GM21528 (cell line): ENCODE data around the gene ZSCAN22.
"Not testable (repeated sequence)": the region's sequence is repeated elsewhere in the genome, so short reads cannot be mapped to it uniquely, and the experiment has no call there.

Experiments
- ATAC-seq: cut with Tn5 transposase; IDR thresholded peaks from one replicate; pipeline ENCODE4 v1.9.1; 2021; ENCODE audit warnings: mild to moderate bottlenecking, moderate library complexity; ENCODE audit not compliant: unreplicated experiment, low FRiP score

The ZSCAN22 gene

DNA sequence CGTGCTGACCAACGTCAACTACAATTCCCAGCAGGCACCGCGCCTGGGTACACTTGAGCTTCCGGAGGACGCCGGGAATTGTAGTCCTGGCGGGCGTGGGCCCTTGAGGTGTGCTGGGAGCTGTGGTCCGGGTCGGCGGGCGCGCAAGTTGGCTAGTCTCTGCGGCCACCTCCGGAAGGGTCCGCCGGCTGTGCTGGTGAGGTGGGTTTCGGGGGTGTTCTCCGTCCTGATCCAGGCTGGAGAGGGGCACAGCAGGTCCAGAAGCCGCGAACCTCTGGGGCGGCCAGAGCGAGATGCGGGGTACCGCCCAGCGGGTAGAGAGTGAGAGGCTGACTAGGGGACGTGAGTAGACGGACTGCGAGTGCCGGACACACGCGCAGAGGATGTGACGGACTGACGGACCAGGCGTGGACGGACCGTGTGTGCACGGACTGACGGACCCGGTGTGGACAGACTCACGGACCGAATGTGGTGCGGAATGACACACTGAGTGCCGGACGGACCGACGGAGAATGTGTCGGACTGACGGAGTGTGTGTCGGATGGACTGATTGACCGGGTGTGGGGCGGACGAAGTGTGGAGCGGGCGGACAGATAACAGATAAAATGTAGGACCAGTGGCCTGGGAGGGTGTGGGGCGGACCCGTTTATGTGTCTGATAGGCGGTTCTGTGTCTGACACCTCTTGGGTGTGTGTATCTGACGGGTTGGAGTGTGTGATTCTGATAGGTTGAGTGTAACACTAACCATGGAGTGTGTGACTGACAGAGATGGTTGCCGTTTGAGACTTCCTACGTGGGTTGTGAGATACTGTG is at the start of gene ZSCAN22:
Gene ZSCAN22 (plus strand): TSS at position 81 of the 813 bp plus-strand sequence. CDS start 7,809 bp downstream, outside the sequence.
- ATAC-seq: peak; percentile 89

DNA sequence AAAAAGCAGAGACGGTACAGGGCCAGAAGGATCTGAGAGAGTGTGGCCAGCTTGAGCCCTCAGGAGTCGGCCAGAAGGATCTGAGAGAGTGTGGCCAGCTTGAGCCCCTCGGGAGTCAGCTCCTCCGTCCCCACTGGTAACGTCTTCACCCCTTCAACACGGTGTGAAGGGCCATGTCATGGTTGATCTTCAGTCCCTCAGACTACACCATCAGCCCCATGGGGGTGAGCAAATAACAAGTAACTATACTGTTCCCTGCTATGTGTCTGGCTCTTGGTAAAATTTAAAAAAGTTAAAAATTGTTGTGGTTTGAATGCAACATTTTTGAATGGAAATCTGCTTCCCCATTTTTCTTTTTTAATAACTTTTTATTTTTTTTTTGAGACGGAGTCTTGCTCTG is 49.6 kb upstream of the ZSCAN22 start:
- ATAC-seq: no peak

DNA sequence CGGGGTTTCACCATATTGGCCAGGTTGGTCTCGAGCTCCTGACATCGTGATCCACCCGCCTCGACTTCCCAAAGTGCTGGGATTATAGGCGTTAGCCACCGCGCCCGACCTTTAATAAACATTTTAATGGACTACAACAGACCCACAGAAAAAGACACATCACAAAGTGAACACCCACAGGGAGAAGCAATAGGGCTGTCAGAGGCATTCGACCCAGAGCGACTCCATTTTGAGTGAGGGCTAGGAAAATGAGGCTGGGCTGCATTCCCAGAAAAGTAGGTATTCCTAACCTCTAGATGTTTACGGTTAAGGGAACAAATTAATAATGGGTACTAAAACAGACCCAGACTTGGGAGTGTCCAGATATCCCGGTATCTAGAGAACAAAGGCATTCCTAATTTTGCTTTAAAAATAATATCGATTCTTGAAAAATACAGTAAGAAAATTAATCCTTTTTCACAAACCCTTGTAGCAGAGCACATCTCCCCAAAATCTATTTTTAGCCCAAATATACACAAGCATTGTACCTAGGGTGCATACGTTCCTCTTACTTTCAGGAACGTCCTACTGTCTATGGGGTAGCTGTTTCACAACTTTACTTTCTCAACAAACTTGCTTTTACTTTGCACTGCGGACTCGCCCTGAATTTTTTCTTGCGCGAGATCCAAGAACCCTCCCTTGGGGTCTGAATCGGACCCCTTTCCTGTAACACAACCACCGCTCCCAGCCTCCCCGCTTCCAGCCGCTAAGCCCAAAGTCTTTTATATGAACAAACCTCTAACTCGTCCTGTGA is 48.9 kb upstream of the ZSCAN22 start:
- no peak for ATAC-seq

DNA sequence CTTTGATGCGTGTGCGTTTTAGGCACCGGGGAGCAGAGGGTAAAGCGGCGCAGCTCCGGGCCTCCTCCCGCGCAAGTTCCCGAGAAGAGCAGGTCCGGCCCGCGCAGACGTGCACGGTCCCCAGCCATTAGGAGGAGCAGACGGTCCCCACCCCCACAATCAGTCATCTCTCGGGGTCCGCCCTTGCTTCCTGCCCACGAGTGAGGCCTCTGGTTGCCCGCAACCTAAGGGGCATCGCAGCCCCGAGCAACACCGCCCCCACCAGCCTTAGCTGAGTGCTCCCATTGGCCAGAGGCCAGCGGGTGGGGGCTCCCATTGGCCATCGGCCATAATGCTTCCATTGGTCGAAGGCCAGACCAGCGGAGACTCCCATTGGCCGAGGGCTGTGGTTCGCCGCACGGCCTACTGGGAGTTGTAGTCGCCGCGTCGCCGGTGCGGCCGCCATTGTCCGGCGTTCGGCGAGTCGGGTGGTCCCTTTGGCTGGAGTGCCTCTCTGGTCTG is 48.2 kb upstream of the ZSCAN22 start, which contains the start of gene ZNF8:
Gene ZNF8 (plus strand): TSS at position 415 of the 501 bp plus-strand sequence. CDS start 127 bp downstream, outside the sequence.
- ATAC-seq: peak; percentile 91

DNA sequence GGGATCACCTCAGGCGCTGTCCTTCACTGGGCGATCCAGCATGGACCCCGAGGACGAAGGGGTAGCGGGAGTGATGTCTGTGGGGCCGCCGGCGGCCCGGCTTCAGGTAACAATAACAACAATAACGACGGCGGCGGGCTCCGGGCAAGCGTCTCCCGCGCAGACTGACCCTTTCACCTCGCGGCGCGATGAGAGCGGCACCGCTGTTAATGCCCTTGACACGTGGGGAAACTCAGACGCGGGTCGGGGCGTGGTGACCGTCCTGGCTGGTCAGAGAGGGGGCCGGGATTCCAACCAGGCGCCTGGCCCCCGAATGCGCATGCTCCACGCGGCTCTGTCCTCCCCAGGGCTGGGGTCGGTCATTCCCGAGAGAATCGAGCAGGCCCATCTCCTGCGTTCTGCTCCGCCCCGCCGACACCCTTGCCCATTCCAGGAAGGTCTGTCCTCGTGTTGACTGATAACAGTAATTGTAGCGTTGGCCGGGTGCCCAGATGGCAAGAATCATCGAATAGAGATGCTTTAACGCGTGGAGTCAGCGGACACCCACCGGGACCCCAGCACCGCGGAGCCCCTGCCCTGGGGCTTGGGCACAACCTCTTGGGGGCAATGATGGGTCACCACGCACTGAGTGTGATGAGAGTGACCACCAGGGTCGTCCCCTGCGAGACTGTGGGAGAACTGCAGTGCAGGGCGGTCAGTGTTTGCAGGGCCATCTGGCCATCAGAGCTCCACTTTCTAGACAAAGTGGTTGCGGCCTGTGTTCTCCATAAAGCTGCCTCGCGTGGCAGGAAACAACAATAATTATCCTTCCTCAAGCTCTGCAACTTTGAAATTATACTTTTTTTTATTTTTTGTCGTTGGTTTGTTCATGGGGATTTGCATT is 47.5 kb upstream of the ZSCAN22 start:
- peak; percentile 41 for ATAC-seq

DNA sequence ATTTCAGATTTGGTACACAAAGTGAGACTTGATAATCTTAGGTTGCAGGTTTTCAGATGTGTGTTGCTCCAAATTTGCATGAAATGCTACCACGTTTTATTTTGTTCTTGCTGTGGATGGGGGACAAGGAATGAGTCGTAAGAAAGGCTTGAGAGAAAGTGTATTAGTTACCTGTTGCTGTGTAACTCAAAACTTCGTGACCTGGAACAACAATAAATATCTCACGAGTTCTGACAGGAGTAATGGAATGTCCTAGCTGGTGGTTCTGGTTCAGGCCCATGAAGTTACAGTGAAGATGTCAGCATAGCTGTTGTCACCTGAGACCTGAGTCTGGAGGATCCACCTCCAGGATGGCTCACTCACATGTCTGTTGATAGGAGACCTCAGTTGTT is 46.9 kb upstream of the ZSCAN22 start:
- ATAC-seq: no peak

DNA sequence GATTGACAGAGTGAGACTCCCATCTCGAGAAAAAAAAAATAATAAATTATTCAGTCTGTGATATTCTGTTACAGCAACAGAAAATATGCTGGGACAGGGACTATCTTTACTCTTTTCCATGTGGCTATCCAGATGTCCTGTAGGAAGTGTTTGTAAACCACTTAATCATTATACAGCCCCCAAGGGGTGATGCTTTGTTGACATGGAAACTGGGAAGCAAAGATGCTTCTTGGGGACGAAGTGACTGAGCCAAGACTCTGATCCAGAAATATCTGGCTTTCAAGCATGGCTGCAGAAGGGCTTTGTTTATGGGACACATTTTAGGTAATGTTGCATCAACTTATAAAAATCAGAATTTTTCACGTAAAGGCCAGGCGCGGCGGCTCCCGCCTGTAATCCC is 42.6 kb upstream of the ZSCAN22 start:
- no peak for ATAC-seq

DNA sequence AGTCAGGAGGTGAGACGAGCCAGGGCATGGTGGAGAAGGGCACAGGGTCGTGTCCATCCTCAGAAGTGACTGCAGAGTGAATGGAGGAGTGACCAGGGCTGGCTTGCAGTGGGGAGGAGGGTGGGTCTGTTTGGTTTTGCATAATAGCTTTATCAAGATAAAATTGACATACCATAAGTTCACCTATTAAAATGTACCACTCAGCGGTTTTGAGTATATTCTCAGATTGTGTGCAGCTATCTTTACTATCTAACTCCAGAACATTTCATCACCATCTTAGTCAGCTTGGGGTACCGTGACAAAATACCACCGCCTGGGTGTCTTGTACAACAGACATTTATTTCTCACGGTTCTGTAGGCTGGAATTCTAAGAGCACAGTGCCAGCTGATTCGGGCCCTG is 34.9 kb upstream of the ZSCAN22 start:
- no peak for ATAC-seq

DNA sequence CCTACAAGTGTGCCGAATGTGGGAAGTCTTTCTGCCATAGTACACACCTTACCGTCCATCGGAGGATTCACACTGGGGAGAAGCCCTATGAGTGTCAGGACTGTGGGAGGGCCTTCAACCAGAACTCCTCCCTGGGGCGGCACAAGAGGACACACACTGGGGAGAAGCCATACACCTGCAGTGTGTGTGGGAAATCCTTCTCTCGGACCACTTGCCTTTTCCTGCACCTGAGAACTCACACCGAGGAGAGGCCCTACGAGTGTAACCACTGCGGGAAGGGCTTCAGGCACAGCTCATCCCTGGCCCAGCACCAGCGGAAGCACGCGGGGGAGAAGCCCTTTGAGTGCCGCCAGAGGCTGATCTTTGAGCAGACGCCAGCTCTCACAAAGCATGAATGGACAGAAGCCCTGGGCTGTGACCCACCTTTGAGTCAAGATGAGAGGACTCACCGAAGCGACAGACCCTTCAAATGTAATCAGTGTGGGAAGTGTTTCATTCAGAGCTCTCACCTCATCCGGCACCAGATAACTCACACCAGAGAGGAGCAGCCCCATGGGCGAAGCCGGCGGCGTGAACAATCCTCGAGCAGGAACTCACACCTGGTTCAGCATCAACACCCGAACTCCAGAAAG is 31.9 kb upstream of the ZSCAN22 start:
- no peak for ATAC-seq

DNA sequence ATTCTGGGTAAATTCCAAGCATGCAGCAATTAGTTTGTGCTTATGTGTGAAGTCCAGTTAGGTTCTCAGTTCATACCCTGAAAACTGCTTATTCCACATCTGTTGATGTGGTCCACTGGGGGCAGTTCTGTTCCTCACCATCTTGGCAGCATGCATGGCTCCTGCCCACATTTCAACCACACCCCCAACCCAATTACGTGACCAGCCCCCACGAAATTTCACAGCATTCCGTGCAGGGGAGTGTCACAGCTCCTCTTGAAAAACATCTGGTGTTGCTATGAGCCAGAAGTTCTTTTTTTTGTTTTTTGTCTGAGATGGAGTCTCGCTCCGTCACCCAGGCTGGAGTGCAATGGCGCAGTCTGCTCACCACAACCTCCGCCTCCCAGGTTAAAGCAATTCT is 30.7 kb upstream of the ZSCAN22 start:
- no peak for ATAC-seq

DNA sequence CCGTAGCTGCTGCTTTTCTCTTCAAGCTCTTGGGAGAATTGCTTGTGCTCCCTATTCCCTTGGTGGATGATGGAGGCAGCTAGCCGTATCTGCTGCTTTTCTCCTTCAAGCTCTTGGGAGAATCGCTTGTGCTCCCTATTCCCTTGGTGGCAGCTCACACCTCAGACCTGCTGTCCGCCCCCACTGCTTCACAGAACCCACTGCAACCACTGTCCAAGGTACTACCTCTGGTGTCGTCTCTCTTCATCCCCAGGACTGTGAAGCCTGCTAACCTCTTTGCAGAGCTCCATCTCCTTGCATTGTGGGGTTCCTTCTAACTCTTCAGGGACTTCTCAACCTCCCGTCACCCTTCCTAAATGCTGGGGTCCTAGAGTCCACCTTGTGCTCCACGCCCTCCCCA is 26.2 kb upstream of the ZSCAN22 start:
- no peak for ATAC-seq

DNA sequence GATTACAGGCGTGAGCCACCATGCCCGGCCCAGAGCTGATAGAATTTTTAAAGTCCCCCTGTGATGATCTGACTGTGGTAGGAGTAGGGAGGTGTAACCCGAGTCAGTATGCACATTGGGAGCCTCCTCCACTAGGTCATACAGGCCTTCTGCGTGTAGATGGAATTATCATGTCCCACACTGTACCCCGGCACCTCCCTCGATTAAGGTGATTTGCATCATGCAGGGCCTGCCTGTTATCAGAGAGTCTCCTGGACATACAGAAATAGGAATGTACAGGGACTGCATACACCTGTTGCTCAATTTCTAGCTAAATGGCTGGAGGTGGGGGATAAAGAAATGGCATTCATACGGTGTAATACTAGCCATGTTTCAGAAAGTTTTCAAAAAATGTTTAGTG is 22.5 kb upstream of the ZSCAN22 start:
- ATAC-seq: no peak

DNA sequence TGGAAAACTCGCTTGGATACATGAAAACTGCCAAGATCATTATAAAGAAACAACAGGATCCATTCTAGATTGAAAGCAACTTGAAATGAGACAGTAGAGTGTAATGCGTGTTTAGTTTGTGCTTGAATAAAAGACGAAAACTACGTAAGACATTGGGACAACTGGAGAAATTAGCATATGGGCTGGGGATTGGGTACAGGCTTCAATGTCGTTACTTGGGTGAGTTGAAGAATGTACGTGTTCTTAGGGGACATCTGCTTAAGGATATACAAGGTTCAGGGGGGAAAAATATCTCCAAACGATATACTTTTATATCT is 22.1 kb upstream of the ZSCAN22 start:
- ATAC-seq: peak; percentile 12

DNA sequence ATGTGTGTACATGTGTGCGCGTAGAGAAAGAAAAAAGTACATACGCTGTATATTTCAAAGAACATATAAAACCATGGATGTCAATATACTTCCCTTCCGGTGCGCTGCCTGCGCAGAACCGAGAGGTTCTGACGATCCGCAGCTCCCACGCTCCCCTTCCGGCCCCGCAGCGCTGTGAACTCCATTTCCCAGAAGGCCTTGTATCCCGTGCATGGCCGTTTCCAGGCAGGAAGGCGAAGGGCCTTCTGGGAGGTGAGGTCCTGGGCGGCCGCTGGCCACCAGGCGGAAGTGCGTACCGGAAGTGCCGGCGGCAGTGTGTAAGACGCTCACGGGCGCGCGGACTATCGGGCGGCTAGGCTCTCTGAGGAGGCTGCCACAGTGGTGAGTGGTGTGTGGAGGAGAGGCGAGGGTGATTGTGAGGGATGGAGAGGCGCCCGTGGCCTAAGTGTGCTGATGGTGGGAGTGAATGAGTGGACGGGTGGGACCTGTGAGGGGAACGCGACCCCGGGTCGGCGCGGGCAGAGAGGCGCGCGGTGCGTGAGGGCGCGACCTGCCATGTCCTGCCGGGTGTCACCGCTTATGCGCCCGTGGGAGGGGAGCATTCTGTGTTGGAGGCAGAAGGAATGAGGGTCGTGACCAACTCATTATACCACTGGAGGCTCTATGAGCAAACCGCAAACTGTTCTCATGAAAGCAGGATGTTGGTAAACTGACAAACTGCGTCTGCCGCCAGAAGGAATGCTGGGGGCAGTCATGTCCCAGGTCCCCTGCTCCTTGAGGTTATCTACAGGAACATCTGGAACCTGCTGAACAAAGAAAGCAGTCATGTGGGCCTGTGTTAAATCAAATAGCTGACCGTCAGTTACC is 21.5 kb upstream of the ZSCAN22 start, which contains the start of gene ERVK3-1:
Gene ERVK3-1 (plus strand): TSS at position 313 of the 867 bp plus-strand sequence. CDS start 6,792 bp downstream, outside the sequence.
- ATAC-seq: peak; percentile 95

DNA sequence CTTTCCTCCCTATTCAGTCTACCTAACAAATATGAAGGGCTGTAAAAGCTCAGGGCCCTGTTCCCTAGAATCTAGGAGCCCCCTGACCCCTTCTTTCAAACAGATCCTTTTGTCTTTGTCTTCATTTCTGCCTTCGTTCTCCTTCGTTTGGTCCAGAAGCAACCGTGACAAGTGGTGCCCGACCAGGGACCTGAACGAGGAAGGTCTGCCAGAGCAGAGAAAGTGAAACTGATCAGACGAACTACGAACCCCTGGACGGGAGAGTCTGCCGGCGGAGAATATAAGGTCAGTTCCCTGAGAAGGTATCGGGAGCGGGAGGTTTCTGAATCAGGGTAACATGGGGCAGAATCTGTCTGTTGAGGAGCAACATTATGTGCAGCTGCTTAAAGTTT is 20.9 kb upstream of the ZSCAN22 start:
- ATAC-seq: no peak

DNA sequence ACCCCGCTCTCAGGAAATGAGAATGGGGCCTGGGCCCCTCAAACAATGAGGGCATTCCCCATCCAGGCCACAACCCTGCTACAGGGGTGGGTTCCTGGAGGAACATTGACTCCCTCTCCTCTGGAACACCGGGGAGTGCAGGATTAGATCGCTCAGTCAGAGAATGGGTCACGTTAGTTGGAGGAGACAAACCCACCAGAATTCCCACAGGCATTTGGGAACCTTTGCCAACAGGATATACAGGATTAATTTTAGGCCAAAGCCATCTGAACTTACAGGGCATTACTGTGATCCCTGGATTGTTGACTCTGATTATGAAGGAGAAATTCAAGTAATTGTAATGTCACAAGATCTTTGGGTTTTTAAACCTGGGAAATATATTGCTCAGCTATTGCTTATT is 19.1 kb upstream of the ZSCAN22 start:
- ATAC-seq: no peak

DNA sequence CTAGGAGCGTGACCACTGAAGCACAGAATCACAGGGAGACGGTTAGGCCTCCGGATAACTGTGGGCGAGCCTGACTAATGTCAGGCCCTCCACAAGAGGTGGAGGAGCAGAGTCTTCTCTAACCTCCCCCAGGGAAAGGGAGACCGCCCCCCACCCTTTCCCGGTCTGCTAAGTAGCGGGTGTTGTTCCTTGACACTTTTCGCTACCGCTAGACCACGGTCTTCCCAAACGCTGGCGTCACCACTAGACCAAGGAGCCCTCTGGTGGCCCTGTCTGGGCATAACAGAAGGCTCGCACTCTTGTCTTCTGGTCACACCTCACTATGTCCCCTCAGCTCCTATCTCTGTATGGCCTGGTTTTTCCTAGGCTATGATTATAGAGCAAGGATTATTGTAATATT is 16.1 kb upstream of the ZSCAN22 start:
- not testable (repeated sequence) for ATAC-seq

DNA sequence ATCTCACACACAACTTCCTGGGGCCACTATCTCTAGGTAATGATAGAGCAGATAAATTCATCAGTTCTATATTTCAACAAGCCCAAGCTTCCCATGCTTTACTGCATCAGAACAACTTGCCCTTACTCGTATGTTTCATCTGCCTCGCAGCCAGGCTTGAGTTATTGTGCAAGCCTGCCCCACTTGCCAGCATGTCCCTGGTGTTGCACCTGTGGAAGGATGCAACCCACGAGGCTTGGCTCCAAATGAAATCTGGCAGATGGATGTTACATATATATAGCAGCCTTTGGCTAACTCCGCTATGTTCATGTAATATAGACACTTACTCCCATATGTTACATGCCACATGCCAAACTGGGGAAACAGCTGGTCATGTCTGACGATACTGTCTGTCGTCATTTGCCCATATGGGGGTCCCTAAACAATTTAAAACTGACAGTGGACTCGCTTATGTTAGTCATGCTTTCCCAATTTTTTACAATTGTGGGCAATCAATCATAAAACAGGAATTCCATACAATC is 15.4 kb upstream of the ZSCAN22 start:
- ATAC-seq: no peak

DNA sequence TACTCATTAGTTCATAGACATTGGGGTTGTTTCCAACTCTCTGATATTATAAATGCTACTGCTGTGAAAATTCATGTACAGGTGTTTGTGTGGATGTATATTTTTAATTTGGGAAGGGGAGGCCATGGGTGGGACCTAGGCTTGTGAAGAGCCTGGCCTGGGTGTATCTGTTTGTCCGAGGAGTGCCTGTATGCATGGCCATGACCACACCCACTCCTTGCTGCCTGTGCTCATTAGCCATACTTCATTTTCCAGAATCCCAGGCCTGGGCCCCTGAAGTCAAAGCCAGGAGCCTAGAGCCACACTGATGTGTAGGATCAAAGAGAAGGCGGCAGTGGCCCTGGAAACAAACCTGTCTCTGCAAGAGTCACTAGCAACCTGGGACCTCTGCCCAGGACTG is 11.2 kb upstream of the ZSCAN22 start:
- ATAC-seq: no peak
